ENCODE measurements around the gene HPGD. TPM values are rescaled to one million over a fixed set of nuclear protein-coding genes. Genes with fewer than 3 reads are reported as not detected.
"Not testable (repeated sequence)": the region's sequence is repeated elsewhere in the genome, so short reads cannot be mapped to it uniquely, and the experiment has no call there.

Gene HPGD
- total and polyA plus RNA-seq, 9 of the 15 experiments (the other 6 are each of a cell fraction or from before 2014, with no cell fraction given), result 2.3 to 8.6 (median 4.8) TPM

DNA sequence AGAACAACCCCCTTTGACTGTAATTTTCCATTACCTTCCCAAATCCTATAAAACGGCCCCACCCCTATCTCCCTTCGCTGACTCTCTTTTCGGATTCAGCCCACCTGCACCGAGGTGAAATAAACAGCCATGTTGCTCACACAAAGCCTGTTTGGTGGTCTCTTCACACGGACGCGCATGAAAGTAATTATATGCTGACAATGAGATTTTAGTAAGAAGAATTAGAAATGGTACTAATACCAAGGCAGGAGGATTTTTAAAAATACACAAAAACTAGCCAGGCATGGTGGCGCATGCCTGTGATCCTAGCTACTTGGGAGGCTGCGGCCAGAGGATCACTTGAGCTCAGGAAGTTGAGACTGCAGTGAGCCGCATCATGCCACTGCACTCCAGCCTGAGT, 33.9 kb downstream of the HPGD start:
- H3K4me1 ChIP-seq (replicated peaks in 1 of 2; ENCODE audit: control insufficient read depth in 2 of 2, insufficient read depth in 2 of 2, low read length in 2 of 2); POLR2A ChIA-PET; intact Hi-C loops (cut with micrococcal nuclease); H3K36me3 ChIP-seq (ENCODE audit: control insufficient read depth, insufficient read depth, low read length); H3K9me3 ChIP-seq (replicated peaks; ENCODE audit: control insufficient read depth, insufficient read depth, low read depth, low read length); CTCF ChIA-PET (ENCODE audit: low intra/inter-chr PET ratio); H3K4me3 ChIP-seq; ATAC-seq; H3K79me2 ChIP-seq (ENCODE audit: control insufficient read depth, insufficient read depth, low read length); H3K4me2 ChIP-seq (ENCODE audit: insufficient read depth, low read length); in situ Hi-C loops (cut with MboI); FAIRE-seq; DNase-seq (ENCODE audit: extremely low read depth in 1 of 4, low spot score in 3 of 4); H3K9me1 ChIP-seq (ENCODE audit: control insufficient read depth, insufficient read depth, low read length); BruUV-seq (replicated peaks); H4K20me1 ChIP-seq (replicated peaks; ENCODE audit: control insufficient read depth, insufficient read depth, low read length); H3K27me3 ChIP-seq (ENCODE audit: control insufficient read depth in 2 of 2, insufficient read depth in 2 of 2, low read length in 2 of 2); H3K9ac ChIP-seq (ENCODE audit: insufficient read depth in 1 of 2, low read depth in 2 of 2, low read length in 2 of 2); H3K27ac ChIP-seq (ENCODE audit: extremely low read depth, low read depth, low read length); H2AFZ ChIP-seq (ENCODE audit: low read depth, low read length): not testable (repeated sequence)
- 81% methylated on average over 10 of the region's 10 CpGs for WGBS (ENCODE audit: insufficient coverage, low coverage, missing lambda C conversion rate)
- TF ChIP-seq MAFG (tag; conservative IDR thresholded peaks at IDR 0.05) (0 out of 2 replicates have a peak, but pooled peaks have one; percentile 30), C11orf30 (IDR thresholded peaks at IDR 0.05; ENCODE audit: low read depth) (peak; percentile 45), ZNF316 (IDR thresholded peaks at IDR 0.05) (peak; percentile 63)

DNA sequence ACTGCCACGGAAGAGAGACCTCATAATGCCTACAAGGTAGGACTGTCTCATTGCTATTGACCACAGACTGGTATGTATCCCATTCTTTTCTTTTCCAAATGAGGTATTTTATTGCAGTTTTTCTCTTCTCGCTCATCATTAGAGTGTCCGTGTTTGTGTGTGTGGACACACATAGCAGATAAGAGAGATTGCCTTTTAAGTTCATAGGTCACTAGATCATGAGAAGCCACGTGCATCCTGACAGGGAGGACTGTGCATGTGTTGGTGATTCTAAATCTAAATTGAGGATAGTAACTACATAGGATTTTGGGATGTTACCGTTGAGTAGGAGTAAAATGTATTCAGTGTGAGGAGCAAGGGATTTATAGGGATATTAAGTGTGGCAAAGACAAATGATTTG, 37.3 kb downstream of the HPGD start:
- H3K9ac ChIP-seq (ENCODE audit: insufficient read depth in 1 of 2, low read depth in 2 of 2, low read length in 2 of 2), result no peak overlapping the region
- intact Hi-C loops (cut with micrococcal nuclease) (no loop called here), in situ Hi-C loops (cut with MboI) (no loop called here)
- no peaks in the 10 kb centered on the region; the same call in 1 of the 2 replicates for H3K9me3 ChIP-seq (replicated peaks; ENCODE audit: control insufficient read depth, insufficient read depth, low read depth, low read length)
- no peaks in the 10 kb centered on the region for H3K27me3 ChIP-seq (ENCODE audit: control insufficient read depth in 2 of 2, insufficient read depth in 2 of 2, low read length in 2 of 2)
- no peaks in the 10 kb centered on the region for H3K79me2 ChIP-seq (ENCODE audit: control insufficient read depth, insufficient read depth, low read length)
- H3K4me2 ChIP-seq (ENCODE audit: insufficient read depth, low read length), result no peak overlapping the region
- H3K4me1 ChIP-seq (replicated peaks in 1 of 2; ENCODE audit: control insufficient read depth in 2 of 2, insufficient read depth in 2 of 2, low read length in 2 of 2), result 0 out of 5 replicates have a peak, but pooled peaks cover 0 to 5% of the 10 kb centered on the region in 2 experiments
- BruUV-seq (replicated peaks), result no TSS peak
- TF ChIP-seq, protein P1, sequence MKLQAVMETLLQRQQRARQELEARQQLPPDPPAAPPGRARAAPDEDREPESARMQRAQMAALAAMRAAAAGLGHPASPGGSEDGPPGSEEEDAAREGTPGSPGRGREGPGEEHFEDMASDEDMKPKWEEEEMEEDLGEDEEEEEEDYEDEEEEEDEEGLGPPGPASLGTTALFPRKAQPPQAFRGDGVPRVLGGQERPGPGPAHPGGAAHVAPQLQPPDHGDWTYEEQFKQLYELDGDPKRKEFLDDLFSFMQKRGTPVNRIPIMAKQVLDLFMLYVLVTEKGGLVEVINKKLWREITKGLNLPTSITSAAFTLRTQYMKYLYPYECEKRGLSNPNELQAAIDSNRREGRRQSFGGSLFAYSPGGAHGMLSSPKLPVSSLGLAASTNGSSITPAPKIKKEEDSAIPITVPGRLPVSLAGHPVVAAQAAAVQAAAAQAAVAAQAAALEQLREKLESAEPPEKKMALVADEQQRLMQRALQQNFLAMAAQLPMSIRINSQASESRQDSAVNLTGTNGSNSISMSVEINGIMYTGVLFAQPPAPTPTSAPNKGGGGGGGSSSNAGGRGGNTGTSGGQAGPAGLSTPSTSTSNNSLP (IDR thresholded peaks at IDR 0.05; ENCODE audit: borderline replicate concordance, low read depth, low read length), result no peak
- TF ChIP-seq ZNF197 (CRISPR knock-in tag; IDR thresholded peaks at IDR 0.05; ENCODE audit: low read depth), result no peak
- TF ChIP-seq, protein P2, sequence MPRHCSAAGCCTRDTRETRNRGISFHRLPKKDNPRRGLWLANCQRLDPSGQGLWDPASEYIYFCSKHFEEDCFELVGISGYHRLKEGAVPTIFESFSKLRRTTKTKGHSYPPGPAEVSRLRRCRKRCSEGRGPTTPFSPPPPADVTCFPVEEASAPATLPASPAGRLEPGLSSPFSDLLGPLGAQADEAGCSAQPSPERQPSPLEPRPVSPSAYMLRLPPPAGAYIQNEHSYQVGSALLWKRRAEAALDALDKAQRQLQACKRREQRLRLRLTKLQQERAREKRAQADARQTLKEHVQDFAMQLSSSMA (CRISPR knock-in tag; IDR thresholded peaks at IDR 0.05), result no peak
- TF ChIP-seq CBX2 (IDR thresholded peaks at IDR 0.05; ENCODE audit: insufficient read depth, low read length, poor library complexity, severe bottlenecking), result no peak
- TF ChIP-seq ZNF316 (IDR thresholded peaks at IDR 0.05), result no peak
- CTCF ChIA-PET (ENCODE audit: low intra/inter-chr PET ratio), result no interaction called here
- POLR2A ChIA-PET, result no interaction called here
- DNase-seq (ENCODE audit: extremely low read depth in 1 of 4, low spot score in 3 of 4) (no peak), ATAC-seq (no peak), FAIRE-seq (no peak)
- H4K20me1 ChIP-seq (replicated peaks; ENCODE audit: control insufficient read depth, insufficient read depth, low read length), result no peaks in the 10 kb centered on the region
- H3K27ac ChIP-seq (ENCODE audit: extremely low read depth, low read depth, low read length), result no peak overlapping the region
- no peak overlapping the region for H2AFZ ChIP-seq (ENCODE audit: low read depth, low read length)
- H3K4me3 ChIP-seq, result no peak overlapping the region
- 53% methylated on average over 5 of the region's 5 CpGs for WGBS (ENCODE audit: insufficient coverage, low coverage, missing lambda C conversion rate)
- no peaks in the 10 kb centered on the region for H3K9me1 ChIP-seq (ENCODE audit: control insufficient read depth, insufficient read depth, low read length)
- no peaks in the 10 kb centered on the region for H3K36me3 ChIP-seq (ENCODE audit: control insufficient read depth, insufficient read depth, low read length)
